HEK293 (cell line): Measurements from ENCODE around the gene PANK4.

Experiments
- CTCF ChIA-PET: fragments of 350-600 bp; formaldehyde crosslinking; extraction: SDS; loops from one replicate; lab custom pipeline; 2021; ENCODE audit warnings: antibody characterized with exemption; lab: Yijun Ruan, JAX
- POLR2A ChIA-PET: fragments of 300-600 bp; formaldehyde crosslinking; extraction: SDS; loops from one replicate; lab custom pipeline; 2020; ENCODE audit warnings: antibody characterized with exemption, inconsistent platforms; lab: Yijun Ruan, JAX
- H3K27ac ChIP-seq: fragments of 200-500 bp; sonication (Bioruptor generic); 2 replicates; pipeline ENCODE4 v1.5.1; 2014; ENCODE audit warnings: low read depth, low read length, control low read depth, inconsistent platforms; ENCODE audit errors: extremely low read depth
- H3K36me3 ChIP-seq, 2 experiments: fragments of 200-500 bp in 1 of 2; sonication (Bioruptor generic) in 1 of 2; 1 replicate in 1 of 2; 2 replicates in 1 of 2; pipeline ENCODE4 v1.5.1; 2014 to 2017; ENCODE audit warnings: inconsistent platforms in 2 of 2, low read length in 2 of 2; ENCODE audit not compliant: control insufficient read depth in 2 of 2, insufficient read depth in 1 of 2
- H3K4me1 ChIP-seq: fragments of 200-500 bp; sonication (Bioruptor generic); 2 replicates; pipeline ENCODE4 v1.5.1; 2014; ENCODE audit warnings: mild to moderate bottlenecking, low read length, inconsistent platforms; ENCODE audit not compliant: control insufficient read depth, insufficient read depth
- H3K4me3 ChIP-seq: 2 replicates; pipeline ENCODE4 v1.5.1; 2011; ENCODE audit warnings: low read depth, mild to moderate bottlenecking, control low read depth, low read length, moderate library complexity
- H3K9me3 ChIP-seq: fragments of 200-500 bp; sonication (Bioruptor generic); 2 replicates; pipeline ENCODE4 v1.5.1; 2014; ENCODE audit warnings: low read depth, low read length, inconsistent platforms; ENCODE audit not compliant: control insufficient read depth, insufficient read depth
- GLIS1 ChIP-seq: fragments of 450-650 bp; formaldehyde crosslinking; IDR thresholded peaks from 2 replicates; pipeline ENCODE4 v1.5.1; 2016; ENCODE audit warnings: missing biosample characterization, missing genetic modification characterization
- GLIS2 ChIP-seq: fragments of 450-650 bp; formaldehyde crosslinking; IDR thresholded peaks from 2 replicates; pipeline ENCODE4 v1.5.1; 2016; ENCODE audit warnings: missing biosample characterization, missing genetic modification characterization
- KLF17 ChIP-seq: fragments of 450-650 bp; formaldehyde crosslinking; IDR thresholded peaks from 2 replicates; pipeline ENCODE4 v1.5.1; 2016; ENCODE audit warnings: missing biosample characterization, missing genetic modification characterization
- KLF8 ChIP-seq: fragments of 450-650 bp; formaldehyde crosslinking; IDR thresholded peaks from 2 replicates; pipeline ENCODE4 v1.5.1; 2016; ENCODE audit warnings: missing biosample characterization, missing genetic modification characterization
- PBX3 ChIP-seq: sonication (generic); formaldehyde crosslinking; IDR thresholded peaks from 2 replicates; pipeline ENCODE4 v1.8.1; 2022; ENCODE audit warnings: mild to moderate bottlenecking, moderate library complexity, missing genetic modification reagents
- SP3 ChIP-seq: fragments of 450-650 bp; formaldehyde crosslinking; IDR thresholded peaks from 2 replicates; pipeline ENCODE4 v1.5.1; 2016; ENCODE audit warnings: missing biosample characterization, missing genetic modification characterization
- YY1 ChIP-seq: fragments of 450-650 bp; formaldehyde crosslinking; IDR thresholded peaks from 2 replicates; pipeline ENCODE4 v1.5.1; 2018; ENCODE audit warnings: missing biosample characterization, missing genetic modification characterization
- YY2 ChIP-seq: fragments of 450-650 bp; formaldehyde crosslinking; IDR thresholded peaks from 2 replicates; pipeline ENCODE4 v1.5.1; 2016; ENCODE audit warnings: missing biosample characterization, missing genetic modification characterization
- ZBTB11 ChIP-seq: fragments of 450-650 bp; formaldehyde crosslinking; conservative IDR thresholded peaks from 2 replicates; pipeline ENCODE4 v1.5.1; 2016; ENCODE audit warnings: low read depth, missing biosample characterization, missing genetic modification characterization
- ZBTB20 ChIP-seq: fragments of 450-650 bp; formaldehyde crosslinking; IDR thresholded peaks from 2 replicates; pipeline ENCODE4 v1.5.1; 2016; ENCODE audit warnings: missing biosample characterization, missing genetic modification characterization
- ZBTB44 ChIP-seq: fragments of 450-650 bp; IDR thresholded peaks from 2 replicates; pipeline ENCODE4 v1.5.1; 2018; ENCODE audit warnings: missing biosample characterization, mild to moderate bottlenecking, missing genetic modification characterization
- ZBTB48 ChIP-seq: fragments of 450-650 bp; formaldehyde crosslinking; IDR thresholded peaks from 2 replicates; pipeline ENCODE4 v1.5.1; 2016; ENCODE audit warnings: missing biosample characterization, missing genetic modification characterization
- ZBTB7A ChIP-seq: fragments of 450-650 bp; formaldehyde crosslinking; IDR thresholded peaks from 2 replicates; pipeline ENCODE4 v1.5.1; 2016; ENCODE audit warnings: low read depth, missing biosample characterization, missing genetic modification characterization
- ZFHX2 ChIP-seq: fragments of 450-650 bp; formaldehyde crosslinking; conservative IDR thresholded peaks from 2 replicates; pipeline ENCODE4 v1.5.1; 2016; ENCODE audit warnings: missing biosample characterization, missing genetic modification characterization
- ZNF114 ChIP-seq: fragments of 450-650 bp; formaldehyde crosslinking; IDR thresholded peaks from 2 replicates; pipeline ENCODE4 v1.5.0; 2017; ENCODE audit warnings: missing biosample characterization, missing genetic modification characterization
- ZNF248 ChIP-seq: fragments of 450-650 bp; formaldehyde crosslinking; IDR thresholded peaks from 2 replicates; pipeline ENCODE4 v1.5.1; 2017; ENCODE audit warnings: missing biosample characterization, missing genetic modification characterization
- ZNF266 ChIP-seq: fragments of 450-650 bp; formaldehyde crosslinking; IDR thresholded peaks from 2 replicates; pipeline ENCODE4 v1.5.1; 2016; ENCODE audit warnings: missing biosample characterization, missing genetic modification characterization, low read depth
- ZNF335 ChIP-seq: fragments of 450-650 bp; formaldehyde crosslinking; conservative IDR thresholded peaks from 2 replicates; pipeline ENCODE4 v1.5.1; 2016; ENCODE audit warnings: missing biosample characterization, missing genetic modification characterization
- ZNF580 ChIP-seq: fragments of 450-650 bp; formaldehyde crosslinking; IDR thresholded peaks from 2 replicates; pipeline ENCODE4 v1.5.1; 2016; ENCODE audit warnings: missing biosample characterization, missing genetic modification characterization
- ZNF600 ChIP-seq: fragments of 450-650 bp; formaldehyde crosslinking; IDR thresholded peaks from 2 replicates; pipeline ENCODE4 v1.5.1; 2016; ENCODE audit warnings: missing biosample characterization, missing genetic modification characterization
- ZNF610 ChIP-seq: fragments of 450-650 bp; formaldehyde crosslinking; IDR thresholded peaks from 2 replicates; pipeline ENCODE4 v1.5.1; 2016; ENCODE audit warnings: missing biosample characterization, missing genetic modification characterization, borderline replicate concordance
- ZNF664 ChIP-seq: fragments of 450-650 bp; formaldehyde crosslinking; IDR thresholded peaks from 2 replicates; pipeline ENCODE4 v1.5.1; 2016; ENCODE audit warnings: missing biosample characterization, missing genetic modification characterization
- ZNF76 ChIP-seq: fragments of 450-650 bp; formaldehyde crosslinking; IDR thresholded peaks from 2 replicates; pipeline ENCODE4; 2016; ENCODE audit warnings: low read depth, missing biosample characterization, missing genetic modification characterization, borderline replicate concordance
- ZNF791 ChIP-seq: fragments of 450-650 bp; formaldehyde crosslinking; IDR thresholded peaks from 2 replicates; pipeline ENCODE4 v1.5.1; 2016; ENCODE audit warnings: missing biosample characterization, missing genetic modification characterization
- ZNF830 ChIP-seq: fragments of 450-650 bp; IDR thresholded peaks from 2 replicates; pipeline ENCODE4 v1.5.0; 2018; ENCODE audit warnings: missing biosample characterization, missing genetic modification characterization, low read depth, mild to moderate bottlenecking, moderate library complexity
- ZXDB ChIP-seq: fragments of 450-650 bp; formaldehyde crosslinking; IDR thresholded peaks from 2 replicates; pipeline ENCODE4 v1.5.1; 2016; ENCODE audit warnings: missing biosample characterization, missing genetic modification characterization

Gene PANK4

GRCh38 chr1:2525920-2526823 is at the start of gene PANK4:
Gene PANK4, minus strand, starts transcription at chr1:2526596. Its CDS starts 9 bp downstream, at chr1:2526587.
- H3K27ac ChIP-seq, result peak within 1 kb of the TSS; percentile 81
- H3K9me3 ChIP-seq, result no peaks in the 10 kb centered on the region
- H3K4me3 ChIP-seq, result peak within 1 kb of the TSS; percentile 90
- CTCF ChIA-PET, result interaction anchor here (1.2 to 3.5 kb wide), 2 partner anchors 21 to 38 kb away, joined by 3 to 20 read pairs; no protein-coding TSS in a partner anchor
- peaks cover 0 to 29% of the 10 kb centered on the region in 2 experiments; a peak in 1 of 3 replicates for H3K36me3 ChIP-seq
- POLR2A ChIA-PET, result interaction anchor here (0.6 to 2.7 kb wide), 17 partner anchors 8 to 970 kb away, joined by 3 to 33 read pairs (median 4); partner anchors contain the start of genes MORN1 and RER1
- peaks cover 23% of the 10 kb centered on the region for H3K4me1 ChIP-seq
- TF ChIP-seq ZNF580 (tag by site-specific recombination), result no peak
- TF ChIP-seq KLF8, result peak; percentile 72; the same call in 1 of the 2 replicates
- TF ChIP-seq ZBTB20 (tag by site-specific recombination), result peak; percentile 61; the same call in 1 of the 2 replicates
- no peak for TF ChIP-seq ZNF791 (tag by site-specific recombination)
- TF ChIP-seq ZNF114, result no peak
- peak; percentile 13; the same call in 1 of the 2 replicates for TF ChIP-seq YY1 (tag by site-specific recombination)
- TF ChIP-seq ZBTB44 (tag by site-specific recombination), result 0 out of 2 replicates have a peak, but pooled peaks have one; percentile 14
- no peak for TF ChIP-seq ZNF266
- TF ChIP-seq GLIS2 (tag by site-specific recombination), result 0 out of 2 replicates have a peak, but pooled peaks have one; percentile 44
- no peak for TF ChIP-seq ZNF248 (tag by site-specific recombination)
- no peak for TF ChIP-seq ZNF830 (tag by site-specific recombination)
- TF ChIP-seq YY2 (tag by site-specific recombination), result 0 out of 2 replicates have a peak, but pooled peaks have one; percentile 24
- peak; percentile 100 for TF ChIP-seq ZNF76 (tag by site-specific recombination)
- TF ChIP-seq ZNF600 (tag by site-specific recombination), result 0 out of 2 replicates have a peak, but pooled peaks have one; percentile 3
- TF ChIP-seq ZNF335 (tag by site-specific recombination), result peak; percentile 96
- no peak for TF ChIP-seq ZNF664 (tag by site-specific recombination)
- peak; percentile 51; the same call in 1 of the 2 replicates for TF ChIP-seq ZBTB48 (tag by site-specific recombination)
- 0 out of 2 replicates have a peak, but pooled peaks have one; percentile 10 for TF ChIP-seq KLF17 (tag by site-specific recombination)
- TF ChIP-seq ZNF610 (tag by site-specific recombination), result no peak
- 0 out of 2 replicates have a peak, but pooled peaks have one; percentile 31 for TF ChIP-seq PBX3 (CRISPR knock-in tag)
- peak; percentile 66 for TF ChIP-seq ZXDB (tag by site-specific recombination)
- TF ChIP-seq ZBTB7A (tag by site-specific recombination), result peak; percentile 78; the same call in 1 of the 2 replicates
- TF ChIP-seq ZBTB11, result 0 out of 2 replicates have a peak, but pooled peaks have one; percentile 1
- TF ChIP-seq SP3 (tag by site-specific recombination), result peak; percentile 48
- peak; percentile 40; the same call in 1 of the 2 replicates for TF ChIP-seq GLIS1
- TF ChIP-seq ZFHX2 (tag by site-specific recombination), result peak; percentile 49; the same call in 1 of the 2 replicates
